ENCODE data around the gene MPEG1. TPM values are rescaled to one million over a fixed set of nuclear protein-coding genes. Genes with fewer than 3 reads are reported as not detected.

MPEG1 gene
- polyA plus RNA-seq, 1 experiment, result not detected

GRCh38 chr11:59205648-59206047 is 7.1 kb downstream of the MPEG1 start:
- POLR2A ChIA-PET, result no interaction called here
- TF ChIP-seq, protein P1, sequence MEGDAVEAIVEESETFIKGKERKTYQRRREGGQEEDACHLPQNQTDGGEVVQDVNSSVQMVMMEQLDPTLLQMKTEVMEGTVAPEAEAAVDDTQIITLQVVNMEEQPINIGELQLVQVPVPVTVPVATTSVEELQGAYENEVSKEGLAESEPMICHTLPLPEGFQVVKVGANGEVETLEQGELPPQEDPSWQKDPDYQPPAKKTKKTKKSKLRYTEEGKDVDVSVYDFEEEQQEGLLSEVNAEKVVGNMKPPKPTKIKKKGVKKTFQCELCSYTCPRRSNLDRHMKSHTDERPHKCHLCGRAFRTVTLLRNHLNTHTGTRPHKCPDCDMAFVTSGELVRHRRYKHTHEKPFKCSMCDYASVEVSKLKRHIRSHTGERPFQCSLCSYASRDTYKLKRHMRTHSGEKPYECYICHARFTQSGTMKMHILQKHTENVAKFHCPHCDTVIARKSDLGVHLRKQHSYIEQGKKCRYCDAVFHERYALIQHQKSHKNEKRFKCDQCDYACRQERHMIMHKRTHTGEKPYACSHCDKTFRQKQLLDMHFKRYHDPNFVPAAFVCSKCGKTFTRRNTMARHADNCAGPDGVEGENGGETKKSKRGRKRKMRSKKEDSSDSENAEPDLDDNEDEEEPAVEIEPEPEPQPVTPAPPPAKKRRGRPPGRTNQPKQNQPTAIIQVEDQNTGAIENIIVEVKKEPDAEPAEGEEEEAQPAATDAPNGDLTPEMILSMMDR (IDR thresholded peaks at IDR 0.05; ENCODE audit: low read depth, low read length), result no peak

GRCh38 chr11:59204746-59205145 is 8.0 kb downstream of the MPEG1 start:
- ChIA-PET POLR2A (no interaction called here), CTCF (interaction anchor here (0.7 to 10.5 kb wide), 11 partner anchors 11 to 226 kb away, joined by 3 to 123 read pairs (median 7); partner anchors contain the start of gene DTX4)
- TF ChIP-seq, protein P1 (IDR thresholded peaks at IDR 0.05; ENCODE audit: low read depth, low read length), result no peak
- Histone ChIP-seq H3K9me3 (ENCODE audit: control insufficient read depth, insufficient read depth, low read length) (peaks cover 3% of the 10 kb centered on the region; the same call in 1 of the 2 replicates), H3K27me3 (ENCODE audit: control insufficient read depth, insufficient read depth, low read length) (peaks cover 10% of the 10 kb centered on the region), H3K4me3 (ENCODE audit: low read depth, low read length) (no peak overlapping the region), H3K27ac (ENCODE audit: low read depth, low read length) (no peak overlapping the region)
- no peak for DNase-seq (ENCODE audit: low read depth, low spot score)

More at GRCh38 chr11:59205648-59206047, 7.1 kb downstream of the MPEG1 start:
- no peak overlapping the region for H3K4me3 ChIP-seq (ENCODE audit: low read depth, low read length)
- H3K9me3 ChIP-seq (ENCODE audit: control insufficient read depth, insufficient read depth, low read length), result peaks cover 3% of the 10 kb centered on the region; the same call in 1 of the 2 replicates
- DNase-seq (ENCODE audit: low read depth, low spot score), result no peak
- no peak overlapping the region for H3K27ac ChIP-seq (ENCODE audit: low read depth, low read length)
- peaks cover 14% of the 10 kb centered on the region for H3K27me3 ChIP-seq (ENCODE audit: control insufficient read depth, insufficient read depth, low read length)
- CTCF ChIA-PET, result interaction anchor here (0.6 to 10.5 kb wide), 20 partner anchors 9 to 225 kb away, joined by 3 to 123 read pairs (median 5); partner anchors contain the start of gene DTX4

DNA sequence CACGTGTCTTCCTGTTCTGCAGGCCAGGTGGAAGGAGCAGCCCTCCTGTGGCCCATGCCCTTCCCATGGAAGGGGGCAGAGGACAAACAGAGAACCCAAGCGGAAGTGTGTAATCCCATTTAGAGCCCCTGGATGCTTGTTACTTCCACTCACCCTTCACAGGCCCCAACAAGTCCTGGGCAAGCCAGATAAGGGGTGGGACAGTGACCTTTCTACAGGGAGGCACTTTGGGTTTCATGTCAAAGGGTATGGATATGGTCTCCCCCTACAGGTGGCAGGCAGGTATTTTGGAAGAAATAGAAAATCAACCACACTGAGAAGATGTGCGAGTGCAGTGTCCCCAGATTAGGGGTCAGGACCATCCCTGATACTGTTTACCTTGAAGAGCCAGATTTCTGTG is 11.4 kb downstream of the MPEG1 start:
- peaks cover 3% of the 10 kb centered on the region; the same call in 1 of the 2 replicates for H3K9me3 ChIP-seq (ENCODE audit: control insufficient read depth, insufficient read depth, low read length)
- no peak overlapping the region for H3K4me3 ChIP-seq (ENCODE audit: low read depth, low read length)
- H3K27ac ChIP-seq (ENCODE audit: low read depth, low read length), result no peak overlapping the region
- ChIA-PET CTCF (interaction anchor here (1.1 to 10.5 kb wide), 6 partner anchors 15 to 85 kb away, joined by 3 to 123 read pairs (median 7); partner anchors contain the start of gene DTX4), POLR2A (no interaction called here)
- TF ChIP-seq, protein P1 (IDR thresholded peaks at IDR 0.05; ENCODE audit: low read depth, low read length), result 0 out of 2 replicates have a peak, but pooled peaks have one; percentile 10
- peaks cover 7% of the 10 kb centered on the region for H3K27me3 ChIP-seq (ENCODE audit: control insufficient read depth, insufficient read depth, low read length)
- no peak for DNase-seq (ENCODE audit: low read depth, low spot score)

GRCh38 chr11:59200423-59200746 is 12.3 kb downstream of the MPEG1 start:
- CTCF ChIA-PET, result interaction anchor here (2.2 to 10.5 kb wide), 2 partner anchors 14 to 30 kb away, joined by 10 to 123 read pairs; partner anchors contain the start of gene DTX4
- Histone ChIP-seq H3K27ac (ENCODE audit: low read depth, low read length) (no peak overlapping the region), H3K27me3 (ENCODE audit: control insufficient read depth, insufficient read depth, low read length) (no peaks in the 10 kb centered on the region), H3K4me3 (ENCODE audit: low read depth, low read length) (no peak overlapping the region), H3K9me3 (ENCODE audit: control insufficient read depth, insufficient read depth, low read length) (no peaks in the 10 kb centered on the region)
- TF ChIP-seq, protein P1 (IDR thresholded peaks at IDR 0.05; ENCODE audit: low read depth, low read length), result no peak
- POLR2A ChIA-PET, result no interaction called here
- no peak for DNase-seq (ENCODE audit: low read depth, low spot score)

GRCh38 chr11:59199546-59200422 is 12.9 kb downstream of the MPEG1 start:
- ChIA-PET CTCF (interaction anchor here (2.1 to 10.5 kb wide), 4 partner anchors 7 to 29 kb away, joined by 9 to 123 read pairs (median 20); partner anchors contain the start of gene DTX4), POLR2A (no interaction called here)

More at GRCh38 chr11:59199546-59200422, 12.9 kb downstream of the MPEG1 start:
- H3K9me3 ChIP-seq (ENCODE audit: control insufficient read depth, insufficient read depth, low read length), result no peaks in the 10 kb centered on the region
- no peaks in the 10 kb centered on the region for H3K27me3 ChIP-seq (ENCODE audit: control insufficient read depth, insufficient read depth, low read length)
- no peak overlapping the region for H3K4me3 ChIP-seq (ENCODE audit: low read depth, low read length)
- H3K27ac ChIP-seq (ENCODE audit: low read depth, low read length), result no peak overlapping the region
- TF ChIP-seq, protein P1 (IDR thresholded peaks at IDR 0.05; ENCODE audit: low read depth, low read length), result no peak
- no peak for DNase-seq (ENCODE audit: low read depth, low spot score)
